Skeletal muscle satellite cell (primary cell): ENCODE results near the gene PLCB1.

Experiments
- H3K27me3 ChIP-seq: 2 replicates; pipeline ENCODE4 v1.7.0; 2013; ENCODE audit warnings: low read length; ENCODE audit not compliant: control insufficient read depth, insufficient read depth
- H3K36me3 ChIP-seq: 2 replicates; pipeline ENCODE4 v1.7.0; 2013; ENCODE audit warnings: mild to moderate bottlenecking, control low read depth, low read length; ENCODE audit not compliant: insufficient read depth
- H3K4me1 ChIP-seq: 2 replicates; pipeline ENCODE4 v1.7.0; 2013; ENCODE audit warnings: low read length; ENCODE audit not compliant: control insufficient read depth, insufficient read depth
- H3K4me2 ChIP-seq: 2 replicates; pipeline ENCODE4 v1.7.0; 2013; ENCODE audit warnings: mild to moderate bottlenecking, low read length
- H3K4me3 ChIP-seq: 2 replicates; pipeline ENCODE4 v1.7.0; 2013; ENCODE audit warnings: low read length
- H3K9ac ChIP-seq: 2 replicates; pipeline ENCODE4 v1.7.0; 2013; ENCODE audit warnings: mild to moderate bottlenecking, low read depth, low read length, moderate library complexity
- H3K9me3 ChIP-seq: replicated peaks from 2 replicates; pipeline ENCODE4 v1.7.0; 2013; ENCODE audit warnings: mild to moderate bottlenecking, control low read depth, low read length

PLCB1 gene

DNA sequence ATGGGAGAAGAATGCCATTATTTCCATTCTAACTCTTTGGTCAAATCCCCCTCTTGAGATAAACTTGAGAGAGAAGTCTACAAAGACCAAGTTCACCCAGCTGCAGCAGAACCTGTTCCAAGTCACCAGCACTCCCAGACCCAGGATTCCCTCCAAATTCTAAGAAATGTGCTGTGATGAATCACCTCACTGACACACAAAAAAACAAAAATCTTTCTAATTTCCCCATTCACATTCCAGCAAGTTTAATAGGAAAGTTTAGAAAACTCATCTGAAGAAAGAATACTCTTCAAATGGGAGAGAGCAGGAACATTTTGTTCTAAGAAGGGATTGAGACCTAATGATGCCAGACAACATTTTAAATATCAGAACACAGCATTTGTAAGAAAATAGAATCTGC, 723.2 kb downstream of the PLCB1 start:
- Histone ChIP-seq H3K27me3 (no peaks in the 10 kb centered on the region), H3K36me3 (no peaks in the 10 kb centered on the region), H3K9ac (peak overlapping the region; percentile 66), H3K9me3 (no peaks in the 10 kb centered on the region), H3K4me2 (peak overlapping the region; percentile 66), H3K4me3 (no peak overlapping the region), H3K4me1 (peaks cover 36% of the 10 kb centered on the region)

DNA sequence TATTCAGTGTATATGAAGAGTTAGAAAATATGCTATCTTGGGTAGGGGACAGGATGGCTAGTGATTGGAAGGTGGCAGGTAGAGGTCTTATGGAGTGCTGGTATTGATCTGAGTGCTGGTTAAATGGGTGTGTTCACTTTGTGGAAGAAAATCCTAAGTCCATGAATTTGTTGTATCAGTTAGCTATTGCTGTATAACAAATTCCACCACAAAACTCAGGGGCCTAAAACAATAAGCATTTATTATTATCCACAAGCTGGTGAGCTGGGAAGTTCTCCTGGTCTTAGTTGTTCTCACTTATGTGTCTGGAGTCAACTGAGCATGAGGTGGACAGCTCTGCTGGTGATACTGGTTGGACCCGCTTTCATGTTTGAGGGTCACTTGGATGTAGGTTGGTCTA, 724.6 kb downstream of the PLCB1 start:
- Histone ChIP-seq H3K9me3 (no peaks in the 10 kb centered on the region), H3K4me1 (peaks cover 45% of the 10 kb centered on the region), H3K9ac (no peak overlapping the region)

DNA sequence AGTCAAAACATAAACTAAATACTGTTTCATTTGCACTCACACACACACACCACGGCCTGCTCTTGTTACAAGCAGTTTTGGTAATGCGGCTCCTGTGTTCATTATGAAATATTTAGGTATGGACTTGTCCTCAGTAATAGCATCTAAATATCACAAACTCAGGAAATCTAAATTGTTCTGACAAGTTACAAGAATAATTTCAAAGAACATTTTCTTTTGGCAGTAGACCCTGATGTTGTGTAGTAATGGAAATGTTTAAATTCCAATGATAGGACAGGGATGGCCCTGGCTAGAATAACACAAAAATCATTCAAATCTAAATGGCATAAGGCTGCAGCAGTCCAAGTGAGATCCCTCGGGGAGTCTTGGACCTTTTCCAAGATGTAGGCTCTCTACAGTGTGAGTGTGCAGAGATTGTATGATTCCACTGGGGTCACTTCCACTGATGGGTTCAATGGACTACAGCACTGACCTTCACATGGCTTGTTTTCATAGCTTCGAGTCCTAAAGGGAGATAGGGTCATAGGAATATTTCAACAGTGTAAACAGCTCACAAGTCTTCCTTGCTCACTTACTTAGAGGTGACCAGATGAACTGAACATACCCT, 726.2 kb downstream of the PLCB1 start:
- Histone ChIP-seq H3K4me2 (no peak overlapping the region), H3K27me3 (no peaks in the 10 kb centered on the region), H3K36me3 (no peaks in the 10 kb centered on the region), H3K9me3 (no peaks in the 10 kb centered on the region), H3K4me1 (peaks cover 40% of the 10 kb centered on the region), H3K9ac (no peak overlapping the region), H3K4me3 (no peak overlapping the region)

More for the DNA sequence above, 724.6 kb downstream of the PLCB1 start:
- Histone ChIP-seq H3K27me3 (no peaks in the 10 kb centered on the region), H3K4me3 (no peak overlapping the region), H3K36me3 (no peaks in the 10 kb centered on the region), H3K4me2 (no peak overlapping the region)

DNA sequence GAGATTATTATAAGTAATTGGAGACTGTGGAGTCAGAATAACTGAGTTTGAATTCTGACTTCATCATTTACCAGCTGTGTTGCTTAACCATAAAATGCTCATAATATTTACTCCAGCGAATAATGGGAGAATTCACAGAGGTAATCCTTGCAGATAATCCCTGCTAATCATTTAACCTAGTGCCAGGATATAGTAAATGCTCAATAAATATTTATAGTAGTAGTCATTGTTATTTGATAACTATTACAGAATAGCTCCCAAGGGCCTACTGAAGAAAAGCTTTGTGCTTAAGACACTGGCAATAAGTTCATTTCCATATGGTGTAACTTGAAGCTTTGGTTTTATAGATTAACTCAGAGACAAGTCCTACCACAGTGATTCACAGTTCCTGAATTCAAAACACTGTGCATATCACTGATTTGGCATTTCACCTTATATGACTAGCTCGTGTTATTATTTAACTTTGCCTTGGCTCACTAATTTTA, 728.0 kb downstream of the PLCB1 start:
- H3K9me3 ChIP-seq, result no peaks in the 10 kb centered on the region

DNA sequence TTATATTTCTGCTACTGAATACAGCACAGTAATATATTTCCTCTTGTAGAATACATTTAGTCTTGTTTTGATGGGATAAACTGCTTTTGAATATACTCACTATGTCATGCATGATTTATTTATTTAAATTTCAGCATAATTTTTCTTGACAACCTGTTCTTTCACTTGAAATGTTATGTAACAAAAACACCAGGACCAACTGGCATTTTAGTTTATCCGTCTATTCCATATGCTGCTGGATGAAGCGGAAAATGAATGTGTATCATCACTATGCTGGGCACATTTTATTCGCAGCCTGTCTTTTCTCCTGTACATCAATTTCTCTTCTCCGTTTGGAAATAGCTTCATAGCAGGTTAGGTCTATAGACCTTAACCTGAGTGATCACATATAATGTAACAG, 730.0 kb downstream of the PLCB1 start:
- Histone ChIP-seq H3K36me3 (no peaks in the 10 kb centered on the region), H3K4me3 (no peak overlapping the region), H3K9ac (no peak overlapping the region), H3K27me3 (no peaks in the 10 kb centered on the region), H3K9me3 (no peaks in the 10 kb centered on the region), H3K4me2 (no peak overlapping the region), H3K4me1 (peaks cover 18% of the 10 kb centered on the region)

More for the DNA sequence above, 728.0 kb downstream of the PLCB1 start:
- peak overlapping the region; percentile 63 for H3K9ac ChIP-seq
- H3K4me1 ChIP-seq, result peaks cover 27% of the 10 kb centered on the region
- no peaks in the 10 kb centered on the region for H3K36me3 ChIP-seq
- no peak overlapping the region for H3K4me3 ChIP-seq
- H3K4me2 ChIP-seq, result peak overlapping the region; percentile 71
- H3K27me3 ChIP-seq, result no peaks in the 10 kb centered on the region

DNA sequence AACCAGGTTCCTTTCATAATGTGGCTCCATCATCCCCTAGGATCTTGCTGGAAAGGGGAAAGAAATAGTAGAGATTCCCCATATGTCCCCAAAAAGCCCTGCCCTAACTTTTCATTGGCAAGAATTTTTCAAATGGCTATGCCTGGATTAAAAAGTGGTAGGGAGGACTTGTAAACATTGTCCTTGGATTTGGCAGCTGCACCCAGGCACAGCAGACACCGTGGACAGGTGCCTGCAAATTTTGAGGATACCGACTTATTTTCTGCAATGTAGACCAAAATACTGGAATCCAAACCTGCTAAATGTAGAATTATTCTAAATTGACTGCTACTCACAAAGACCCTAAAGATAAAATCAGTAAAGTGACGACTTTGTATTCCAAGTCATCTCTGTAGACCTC, 733.6 kb downstream of the PLCB1 start:
- Histone ChIP-seq H3K4me2 (no peak overlapping the region), H3K36me3 (no peaks in the 10 kb centered on the region), H3K27me3 (no peaks in the 10 kb centered on the region), H3K4me3 (no peak overlapping the region), H3K9me3 (no peaks in the 10 kb centered on the region), H3K4me1 (peaks cover 6% of the 10 kb centered on the region), H3K9ac (no peak overlapping the region)

DNA sequence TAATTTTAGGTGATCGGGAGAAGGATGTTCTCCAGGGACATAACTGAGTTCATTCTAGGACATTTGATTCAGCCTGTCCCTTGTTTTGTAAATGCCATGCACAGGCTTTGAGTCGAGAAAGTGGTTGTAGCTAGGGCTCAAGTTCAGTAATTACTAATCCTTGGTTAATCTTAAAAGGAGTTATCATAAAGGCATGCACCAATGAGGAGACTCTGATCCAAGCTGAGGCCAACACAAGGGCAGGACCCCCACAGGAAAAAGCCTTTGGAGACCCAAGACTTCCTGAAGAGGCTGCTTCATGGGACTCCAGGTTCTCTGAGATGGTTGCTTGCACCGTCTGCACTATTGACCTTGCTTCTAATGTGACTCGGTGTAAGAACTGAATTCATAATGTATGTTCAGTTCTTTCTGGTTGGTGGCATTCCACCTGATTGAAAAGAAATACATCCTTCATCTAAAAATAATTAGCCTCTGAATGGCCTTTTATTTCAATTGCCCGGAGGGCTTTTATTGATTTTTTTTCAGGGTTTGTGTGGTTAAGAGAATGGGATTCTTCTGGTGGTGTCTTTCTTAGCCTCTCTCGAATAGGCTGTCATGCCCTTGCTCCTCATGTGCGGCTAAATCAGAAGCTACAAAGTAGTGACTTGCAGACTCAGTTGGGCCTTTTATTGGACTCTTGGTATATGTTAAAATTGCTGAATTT, 735.1 kb downstream of the PLCB1 start:
- Histone ChIP-seq H3K9me3 (no peaks in the 10 kb centered on the region), H3K36me3 (no peaks in the 10 kb centered on the region), H3K4me2 (no peak overlapping the region), H3K4me3 (no peak overlapping the region), H3K9ac (no peak overlapping the region), H3K27me3 (no peaks in the 10 kb centered on the region), H3K4me1 (no peaks in the 10 kb centered on the region)

DNA sequence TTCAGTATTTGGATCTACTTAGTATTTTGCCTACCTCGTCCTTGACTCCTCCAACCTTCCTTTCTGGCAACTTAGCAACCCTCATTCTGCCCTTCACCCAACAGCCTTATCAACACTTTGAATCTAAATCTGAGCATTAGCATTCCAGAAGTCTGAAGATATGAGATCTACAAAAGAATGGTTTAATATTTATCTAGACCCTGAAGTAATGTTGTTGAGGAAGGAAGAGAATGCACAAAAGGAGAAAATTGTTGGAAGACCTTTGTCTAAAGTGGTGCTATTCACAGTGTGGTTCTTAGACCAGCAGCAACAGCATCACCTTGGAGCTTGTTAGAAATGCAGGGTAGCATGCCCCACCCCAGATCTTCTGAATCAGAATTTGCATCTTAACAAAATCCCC, 738.6 kb downstream of the PLCB1 start:
- H3K9ac ChIP-seq, result no peak overlapping the region
- H3K27me3 ChIP-seq, result no peaks in the 10 kb centered on the region
- peaks cover 7% of the 10 kb centered on the region for H3K4me1 ChIP-seq
- H3K4me3 ChIP-seq, result no peak overlapping the region
- H3K9me3 ChIP-seq, result no peaks in the 10 kb centered on the region
- H3K36me3 ChIP-seq, result no peaks in the 10 kb centered on the region
- H3K4me2 ChIP-seq, result no peak overlapping the region

DNA sequence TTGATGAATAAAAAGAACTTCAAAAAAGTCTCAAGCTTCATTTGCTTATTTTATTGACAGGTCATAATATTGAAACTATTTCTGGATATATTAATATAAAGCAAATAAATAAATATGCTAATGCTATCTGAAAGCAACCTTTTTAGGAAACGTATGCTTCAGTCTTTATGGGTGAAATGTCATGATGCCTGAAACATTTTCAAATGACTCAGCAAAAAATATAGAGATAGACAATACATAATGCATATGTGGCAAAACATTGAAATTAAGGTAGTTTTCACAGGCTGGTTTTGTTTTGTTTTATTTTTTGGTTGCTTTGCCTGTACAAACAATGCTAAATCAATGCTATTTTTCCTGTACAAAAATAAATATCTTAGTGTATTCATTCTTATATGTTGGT, 742.4 kb downstream of the PLCB1 start:
- Histone ChIP-seq H3K4me2 (no peak overlapping the region), H3K36me3 (no peaks in the 10 kb centered on the region), H3K27me3 (no peaks in the 10 kb centered on the region)

DNA sequence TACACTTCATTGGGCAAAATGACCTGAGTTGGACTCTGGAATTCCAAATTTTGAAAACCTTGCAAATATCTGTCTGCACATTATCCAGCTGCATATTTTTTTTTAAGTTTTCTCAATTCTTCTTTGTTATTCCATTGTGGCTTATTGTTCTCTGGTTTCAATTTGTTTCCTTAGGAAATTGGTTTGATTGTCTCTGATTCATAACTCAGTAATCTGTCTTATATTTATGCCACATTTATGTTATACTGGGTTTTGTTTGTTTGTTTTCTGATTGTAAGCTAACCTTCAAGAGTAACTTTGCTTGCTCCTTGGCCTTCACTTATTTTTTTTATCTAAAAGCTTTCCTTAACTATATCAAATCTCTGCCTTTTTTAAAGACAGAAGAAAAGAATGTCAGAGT, 743.5 kb downstream of the PLCB1 start:
- Histone ChIP-seq H3K4me1 (peaks cover 9% of the 10 kb centered on the region), H3K4me3 (no peak overlapping the region), H3K36me3 (no peaks in the 10 kb centered on the region), H3K27me3 (no peaks in the 10 kb centered on the region), H3K4me2 (no peak overlapping the region), H3K9ac (no peak overlapping the region), H3K9me3 (no peaks in the 10 kb centered on the region)

More for the DNA sequence above, 742.4 kb downstream of the PLCB1 start:
- H3K9me3 ChIP-seq, result no peaks in the 10 kb centered on the region
- H3K9ac ChIP-seq, result no peak overlapping the region
- H3K4me1 ChIP-seq, result peaks cover 9% of the 10 kb centered on the region
- H3K4me3 ChIP-seq, result no peak overlapping the region

DNA sequence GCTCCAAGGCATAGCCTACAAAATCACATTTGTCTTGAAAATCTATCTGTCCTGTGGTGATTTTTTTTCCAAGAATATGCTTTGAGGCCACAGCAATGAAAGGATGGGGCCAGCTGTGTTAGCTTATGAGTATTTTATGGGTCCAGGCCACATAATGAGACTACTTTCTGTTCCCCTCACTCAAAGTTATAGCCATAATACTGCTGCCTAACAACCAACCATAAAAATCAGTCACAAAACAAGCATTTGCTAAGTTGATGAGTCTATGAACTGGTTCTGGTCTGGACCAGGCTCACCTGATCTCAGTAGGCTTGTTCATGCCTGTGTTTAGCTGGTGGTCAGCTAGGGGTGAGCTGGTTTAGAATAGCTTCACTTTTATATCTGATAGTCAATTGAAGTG, 744.3 kb downstream of the PLCB1 start:
- H3K4me1 ChIP-seq, result peaks cover 9% of the 10 kb centered on the region

DNA sequence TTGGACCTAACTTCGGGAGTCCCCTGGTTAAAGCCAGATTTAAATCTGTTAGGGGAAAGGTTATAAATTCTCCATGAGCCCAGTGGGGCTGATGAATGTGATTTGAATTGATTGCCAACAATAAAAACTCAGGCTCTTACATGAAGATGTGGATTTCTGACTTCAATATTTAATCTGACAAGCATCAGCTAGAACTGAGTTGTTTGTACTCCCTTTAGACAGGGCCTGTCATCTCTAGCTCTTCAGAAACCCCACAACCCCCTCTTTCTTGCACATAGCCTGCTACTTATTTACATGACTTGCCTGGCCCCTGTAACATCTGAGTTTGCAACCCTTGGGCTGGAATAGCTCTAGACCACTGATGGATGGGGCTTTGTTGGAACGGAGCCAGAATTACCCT, 745.2 kb downstream of the PLCB1 start:
- no peak overlapping the region for H3K4me3 ChIP-seq
- no peaks in the 10 kb centered on the region for H3K9me3 ChIP-seq
- H3K4me2 ChIP-seq, result no peak overlapping the region
- H3K36me3 ChIP-seq, result no peaks in the 10 kb centered on the region
- no peak overlapping the region for H3K9ac ChIP-seq
- peaks cover 9% of the 10 kb centered on the region for H3K4me1 ChIP-seq
- H3K27me3 ChIP-seq, result no peaks in the 10 kb centered on the region

More for the DNA sequence above, 744.3 kb downstream of the PLCB1 start:
- Histone ChIP-seq H3K4me3 (no peak overlapping the region), H3K36me3 (no peaks in the 10 kb centered on the region), H3K4me2 (no peak overlapping the region), H3K9me3 (no peaks in the 10 kb centered on the region), H3K27me3 (no peaks in the 10 kb centered on the region), H3K9ac (no peak overlapping the region)
